ENCODE results near the gene CBARP. TPM values are rescaled to one million over a fixed set of nuclear protein-coding genes. Genes with fewer than 3 reads are reported as not detected.
A peak's percentile ranks its signal among the peaks of the same experiment; 100 is the strongest.

Gene CBARP
- total and polyA plus RNA-seq, 9 of the 15 experiments (the other 6 are each of a cell fraction or from before 2014, with no cell fraction given) = 0.03 to 8.9 (median 1.2) TPM; not detected in 1

DNA sequence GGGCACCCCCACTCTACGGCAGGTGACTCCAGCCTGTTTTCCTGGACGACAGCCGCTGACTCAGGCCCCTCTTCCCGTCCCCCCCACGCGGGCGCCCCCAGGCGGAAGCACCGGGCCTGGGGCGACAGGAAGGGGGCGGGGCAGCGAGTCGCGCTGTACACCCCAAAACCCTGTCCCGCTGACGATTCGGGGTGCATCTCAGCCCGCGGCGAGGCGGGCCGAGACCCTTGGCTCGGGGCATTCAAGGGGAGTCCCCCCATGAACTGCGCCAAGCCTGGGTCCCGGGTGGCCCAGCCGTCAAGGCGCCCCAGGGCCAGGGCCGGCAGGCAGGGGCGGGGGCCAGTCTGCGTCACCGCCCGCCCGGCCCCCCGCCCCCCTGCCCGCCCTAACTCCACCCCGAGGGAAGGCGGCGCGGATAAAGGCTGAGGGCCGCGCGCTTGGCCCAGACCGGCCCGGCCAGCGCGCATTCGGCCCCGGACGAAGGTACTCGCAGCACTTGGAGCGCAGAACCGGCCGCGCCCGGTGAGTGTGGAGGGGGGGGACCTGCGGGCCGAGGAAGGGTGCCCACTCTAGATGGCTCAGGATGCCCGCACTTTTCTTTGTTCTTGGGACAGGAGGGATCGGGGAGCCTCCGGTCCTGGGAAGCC, 10.5 kb upstream of the CBARP start, which contains the start of gene MIDN (continued):
- TF ChIP-seq FUS (optimal IDR thresholded peaks at IDR 0.05; ENCODE audit: low read depth, low read length) = peak; percentile 82
- TF ChIP-seq PYGO2 (tag; IDR thresholded peaks at IDR 0.05) = no peak
- TF ChIP-seq, protein P1, sequence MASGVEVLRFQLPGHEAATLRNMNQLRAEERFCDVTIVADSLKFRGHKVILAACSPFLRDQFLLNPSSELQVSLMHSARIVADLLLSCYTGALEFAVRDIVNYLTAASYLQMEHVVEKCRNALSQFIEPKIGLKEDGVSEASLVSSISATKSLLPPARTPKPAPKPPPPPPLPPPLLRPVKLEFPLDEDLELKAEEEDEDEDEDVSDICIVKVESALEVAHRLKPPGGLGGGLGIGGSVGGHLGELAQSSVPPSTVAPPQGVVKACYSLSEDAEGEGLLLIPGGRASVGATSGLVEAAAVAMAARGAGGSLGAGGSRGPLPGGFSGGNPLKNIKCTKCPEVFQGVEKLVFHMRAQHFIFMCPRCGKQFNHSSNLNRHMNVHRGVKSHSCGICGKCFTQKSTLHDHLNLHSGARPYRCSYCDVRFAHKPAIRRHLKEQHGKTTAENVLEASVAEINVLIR (CRISPR knock-in tag; IDR thresholded peaks at IDR 0.05) = 0 out of 2 replicates have a peak, but pooled peaks have one; percentile 28
- TF ChIP-seq, protein P2, sequence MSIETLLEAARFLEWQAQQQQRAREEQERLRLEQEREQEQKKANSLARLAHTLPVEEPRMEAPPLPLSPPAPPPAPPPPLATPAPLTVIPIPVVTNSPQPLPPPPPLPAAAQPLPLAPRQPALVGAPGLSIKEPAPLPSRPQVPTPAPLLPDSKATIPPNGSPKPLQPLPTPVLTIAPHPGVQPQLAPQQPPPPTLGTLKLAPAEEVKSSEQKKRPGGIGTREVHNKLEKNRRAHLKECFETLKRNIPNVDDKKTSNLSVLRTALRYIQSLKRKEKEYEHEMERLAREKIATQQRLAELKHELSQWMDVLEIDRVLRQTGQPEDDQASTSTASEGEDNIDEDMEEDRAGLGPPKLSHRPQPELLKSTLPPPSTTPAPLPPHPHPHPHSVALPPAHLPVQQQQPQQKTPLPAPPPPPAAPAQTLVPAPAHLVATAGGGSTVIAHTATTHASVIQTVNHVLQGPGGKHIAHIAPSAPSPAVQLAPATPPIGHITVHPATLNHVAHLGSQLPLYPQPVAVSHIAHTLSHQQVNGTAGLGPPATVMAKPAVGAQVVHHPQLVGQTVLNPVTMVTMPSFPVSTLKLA (conservative IDR thresholded peaks at IDR 0.05) = peak; percentile 64 to 69
- TF ChIP-seq BHLHE40 (IDR thresholded peaks at IDR 0.05; ENCODE audit: low read length) = peak; percentile 84
- TF ChIP-seq ETV6 (IDR thresholded peaks at IDR 0.05; ENCODE audit: borderline replicate concordance in 1 of 2, low read depth in 2 of 2, low read length in 1 of 2) = 0 out of 4 replicates have a peak, but pooled peaks of 1 of the 2 experiments have one; percentile 54
- no peak for TF ChIP-seq ETV6 (CRISPR knock-in tag; IDR thresholded peaks at IDR 0.05; ENCODE audit: borderline replicate concordance)
- TF ChIP-seq, protein P3, sequence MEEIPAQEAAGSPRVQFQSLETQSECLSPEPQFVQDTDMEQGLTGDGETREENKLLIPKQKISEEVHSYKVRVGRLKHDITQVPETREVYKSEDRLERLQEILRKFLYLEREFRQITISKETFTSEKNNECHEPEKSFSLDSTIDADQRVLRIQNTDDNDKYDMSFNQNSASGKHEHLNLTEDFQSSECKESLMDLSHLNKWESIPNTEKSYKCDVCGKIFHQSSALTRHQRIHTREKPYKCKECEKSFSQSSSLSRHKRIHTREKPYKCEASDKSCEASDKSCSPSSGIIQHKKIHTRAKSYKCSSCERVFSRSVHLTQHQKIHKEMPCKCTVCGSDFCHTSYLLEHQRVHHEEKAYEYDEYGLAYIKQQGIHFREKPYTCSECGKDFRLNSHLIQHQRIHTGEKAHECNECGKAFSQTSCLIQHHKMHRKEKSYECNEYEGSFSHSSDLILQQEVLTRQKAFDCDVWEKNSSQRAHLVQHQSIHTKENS (CRISPR knock-in tag; IDR thresholded peaks at IDR 0.05) = no peak
- peak; percentile 16 for TF ChIP-seq U2AF1 (optimal IDR thresholded peaks at IDR 0.05; ENCODE audit: low read depth, low read length)
- peak; percentile 97 for TF ChIP-seq KLF13 (tag; IDR thresholded peaks at IDR 0.05; ENCODE audit: borderline replicate concordance, low read depth)
- peak; percentile 74 for TF ChIP-seq GABPA (tag; conservative IDR thresholded peaks at IDR 0.05; ENCODE audit: low read depth)
- peak; percentile 59; the same call in 1 of the 2 replicates for TF ChIP-seq TAF7 (tag; IDR thresholded peaks at IDR 0.05)
- TF ChIP-seq, protein P4, sequence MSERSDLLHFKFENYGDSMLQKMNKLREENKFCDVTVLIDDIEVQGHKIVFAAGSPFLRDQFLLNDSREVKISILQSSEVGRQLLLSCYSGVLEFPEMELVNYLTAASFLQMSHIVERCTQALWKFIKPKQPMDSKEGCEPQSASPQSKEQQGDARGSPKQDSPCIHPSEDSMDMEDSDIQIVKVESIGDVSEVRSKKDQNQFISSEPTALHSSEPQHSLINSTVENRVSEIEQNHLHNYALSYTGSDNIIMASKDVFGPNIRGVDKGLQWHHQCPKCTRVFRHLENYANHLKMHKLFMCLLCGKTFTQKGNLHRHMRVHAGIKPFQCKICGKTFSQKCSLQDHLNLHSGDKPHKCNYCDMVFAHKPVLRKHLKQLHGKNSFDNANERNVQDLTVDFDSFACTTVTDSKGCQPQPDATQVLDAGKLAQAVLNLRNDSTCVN (CRISPR knock-in tag; IDR thresholded peaks at IDR 0.05) = no peak
- TF ChIP-seq, protein P5, sequence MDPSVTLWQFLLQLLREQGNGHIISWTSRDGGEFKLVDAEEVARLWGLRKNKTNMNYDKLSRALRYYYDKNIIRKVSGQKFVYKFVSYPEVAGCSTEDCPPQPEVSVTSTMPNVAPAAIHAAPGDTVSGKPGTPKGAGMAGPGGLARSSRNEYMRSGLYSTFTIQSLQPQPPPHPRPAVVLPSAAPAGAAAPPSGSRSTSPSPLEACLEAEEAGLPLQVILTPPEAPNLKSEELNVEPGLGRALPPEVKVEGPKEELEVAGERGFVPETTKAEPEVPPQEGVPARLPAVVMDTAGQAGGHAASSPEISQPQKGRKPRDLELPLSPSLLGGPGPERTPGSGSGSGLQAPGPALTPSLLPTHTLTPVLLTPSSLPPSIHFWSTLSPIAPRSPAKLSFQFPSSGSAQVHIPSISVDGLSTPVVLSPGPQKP (CRISPR knock-in tag; IDR thresholded peaks at IDR 0.05) = no peak
- TF ChIP-seq RNF2 (IDR thresholded peaks at IDR 0.05) = peak; percentile 45; the same call in 1 of the 2 replicates
- no peak for TF ChIP-seq ZNF644 (tag; IDR thresholded peaks at IDR 0.05; ENCODE audit: low read depth)
- 0 out of 2 replicates have a peak, but pooled peaks have one; percentile 34 for TF ChIP-seq CHD2 (IDR thresholded peaks at IDR 0.05; ENCODE audit: low read depth, low read length)
- no peak for TF ChIP-seq NR1H2 (CRISPR knock-in tag; IDR thresholded peaks at IDR 0.05)
- TF ChIP-seq GATAD2A (IDR thresholded peaks at IDR 0.05) = peak; percentile 32; the same call in 1 of the 2 replicates
- TF ChIP-seq NR3C1 (CRISPR knock-in tag; IDR thresholded peaks at IDR 0.05) = no peak
- peak; percentile 43; the same call in 1 of the 2 replicates for TF ChIP-seq NFE2 (IDR thresholded peaks at IDR 0.05; ENCODE audit: low read depth)
- 0 out of 2 replicates have a peak, but pooled peaks have one; percentile 8 for TF ChIP-seq ATF1 (CRISPR knock-in tag; IDR thresholded peaks at IDR 0.05)
- peak; percentile 82 for TF ChIP-seq ATF1 (tag; IDR thresholded peaks at IDR 0.05)

Measured in K562 (cell line).